H54 (cell line): ENCODE results near the gene CD3D.
"Not testable (repeated sequence)": the region's sequence is repeated elsewhere in the genome, so short reads cannot be mapped to it uniquely, and the experiment has no call there.

Experiments
- DNase-seq: peaks from one replicate; pipeline ENCODE4 v3.0.0; 2011; ENCODE audit warnings: low spot score, mixed read lengths; ENCODE audit not compliant: insufficient read length
- FAIRE-seq: peaks from 3 replicates; lab custom pipeline; 2011; peaks lifted over from hg19 to GRCh38; lab: Jason Lieb, UNC
- POLR2A ChIP-seq: IDR thresholded peaks from 2 replicates; pipeline ENCODE4 v1.6.1; 2011; ENCODE audit warnings: low read depth, mild to moderate bottlenecking, low read length

CD3D gene

DNA sequence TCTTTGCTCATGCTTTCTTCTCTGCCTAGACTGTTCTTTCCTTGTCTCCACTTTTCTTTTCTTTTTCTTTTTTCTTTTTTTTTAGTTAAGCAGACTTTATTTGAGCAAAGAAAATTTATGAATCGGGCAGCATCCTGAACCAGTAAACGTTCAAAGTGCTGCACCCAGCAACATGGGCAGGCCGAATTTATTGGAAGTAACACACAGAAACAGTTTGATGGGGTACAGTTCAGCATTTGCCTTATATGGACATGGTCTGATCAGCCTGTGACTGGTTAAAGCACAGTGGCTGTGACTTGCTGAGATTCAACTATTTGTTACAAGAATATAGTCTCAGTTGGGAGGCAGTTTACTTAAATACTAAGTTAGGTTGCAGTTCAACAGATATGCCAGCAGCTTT lies 22.0 kb downstream of the CD3D start:
- DNase-seq (no peak), FAIRE-seq (no peak)
- TF ChIP-seq POLR2A = no peak

- FAIRE-seq (no peak), DNase-seq (no peak)
- TF ChIP-seq POLR2A = no peak
Observed at GRCh38 chr11:118319337-118319707, 23.2 kb downstream of the CD3D start.

DNA sequence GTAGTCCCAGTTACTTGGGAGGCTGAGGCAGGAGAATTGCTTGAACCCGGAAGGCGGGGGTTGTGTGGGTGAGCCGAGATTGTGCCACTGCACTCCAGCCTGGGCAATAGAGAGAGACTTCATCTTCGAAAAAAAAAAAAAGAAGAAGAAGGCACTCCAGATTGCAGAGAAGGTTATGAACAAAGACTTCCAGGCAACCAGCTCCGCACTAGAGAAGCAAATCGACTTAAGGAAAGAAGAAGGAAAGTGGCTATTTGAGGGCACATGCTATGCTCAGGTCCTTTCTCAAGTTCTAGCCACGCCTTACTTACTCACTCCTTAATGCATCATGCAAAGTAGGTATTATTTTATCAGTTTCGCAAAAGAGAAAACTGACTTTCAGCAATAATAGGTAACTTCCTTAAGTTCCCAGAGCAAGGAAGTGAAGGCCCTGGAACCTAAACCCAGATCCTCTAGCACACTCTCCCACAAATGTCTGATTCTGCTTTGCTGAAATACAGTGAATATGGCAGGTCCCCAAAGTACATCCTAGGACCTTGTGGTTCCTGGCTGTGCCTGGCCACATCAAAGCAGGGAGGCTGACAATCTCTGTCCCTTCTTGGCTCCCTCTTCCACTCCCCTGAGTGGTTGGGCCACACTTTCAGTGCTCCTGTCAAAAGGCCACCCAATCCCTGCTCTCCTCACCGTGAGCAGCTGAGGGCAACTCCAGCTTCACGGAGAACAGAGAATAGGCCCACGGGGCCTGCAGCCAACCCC lies 23.7 kb downstream of the CD3D start:
- TF ChIP-seq POLR2A = no peak

DNA sequence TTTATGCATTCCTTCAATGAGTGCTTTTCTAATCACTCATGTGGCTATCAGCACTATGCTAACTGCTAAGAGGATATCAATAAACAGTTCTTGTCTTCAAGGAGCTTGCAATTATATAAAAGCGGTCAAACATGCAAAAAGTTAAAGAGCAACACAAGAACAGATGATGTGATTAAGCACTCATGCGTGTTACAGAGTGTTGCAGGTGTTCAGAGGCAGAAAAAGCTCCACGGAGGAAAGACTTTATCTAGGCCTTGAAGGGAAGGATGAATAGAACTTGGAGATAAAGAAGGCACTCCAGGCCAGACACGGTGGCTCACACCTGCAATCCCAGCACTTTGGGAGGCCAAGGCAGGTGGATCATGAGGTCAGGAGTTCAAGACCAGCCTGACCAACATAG lies 24.4 kb downstream of the CD3D start:
- TF ChIP-seq POLR2A = no peak
- FAIRE-seq (no peak), DNase-seq (no peak)

More for the DNA sequence above, 23.7 kb downstream of the CD3D start:
- no peak for DNase-seq
- FAIRE-seq = no peak

DNA sequence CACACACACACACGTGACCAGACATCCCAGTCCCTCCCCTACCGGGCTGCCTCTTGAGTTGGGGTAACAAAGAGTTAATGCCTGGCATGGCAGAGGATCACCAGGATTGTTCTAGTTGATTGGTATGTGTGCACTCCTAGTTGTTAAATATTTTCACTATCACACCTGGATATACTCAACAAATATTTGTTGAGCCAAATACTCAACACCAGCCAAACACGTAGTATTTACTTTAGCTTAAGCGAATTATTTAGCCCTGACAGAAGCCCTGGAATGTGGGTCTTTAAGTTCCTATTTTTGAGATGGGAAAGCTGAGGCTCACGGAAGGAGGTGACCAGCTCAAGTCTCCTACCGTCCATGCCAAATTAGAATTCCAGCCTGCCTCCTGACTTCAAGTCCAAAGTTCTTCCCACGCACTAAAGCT lies 27.5 kb downstream of the CD3D start:
- no peak for TF ChIP-seq POLR2A
- no peak for DNase-seq
- FAIRE-seq = no peak

GRCh38 chr11:118313242-118313641 lies 29.3 kb downstream of the CD3D start:
- TF ChIP-seq POLR2A = no peak
- no peak for DNase-seq
- FAIRE-seq = no peak

DNA sequence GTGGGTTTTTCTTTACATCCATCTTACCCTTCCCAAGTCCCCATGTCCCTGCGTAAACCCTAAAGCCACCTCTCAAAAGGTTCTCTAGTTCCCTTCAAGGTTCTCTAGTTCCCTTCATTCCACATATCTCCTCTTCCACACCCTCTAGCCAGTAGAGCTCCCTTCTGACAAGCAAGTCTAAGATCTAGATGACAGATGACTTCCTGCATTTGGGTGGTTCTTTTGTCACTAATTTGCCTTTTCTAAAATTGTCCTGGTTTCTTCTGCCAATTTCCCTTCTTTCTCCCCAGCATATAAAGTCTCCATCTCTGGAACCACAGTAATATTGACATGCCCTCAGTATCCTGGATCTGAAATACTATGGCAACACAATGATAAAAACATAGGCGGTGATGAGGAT lies 30.2 kb downstream of the CD3D start:
- DNase-seq (no peak), FAIRE-seq (no peak)
- no peak for TF ChIP-seq POLR2A

DNA sequence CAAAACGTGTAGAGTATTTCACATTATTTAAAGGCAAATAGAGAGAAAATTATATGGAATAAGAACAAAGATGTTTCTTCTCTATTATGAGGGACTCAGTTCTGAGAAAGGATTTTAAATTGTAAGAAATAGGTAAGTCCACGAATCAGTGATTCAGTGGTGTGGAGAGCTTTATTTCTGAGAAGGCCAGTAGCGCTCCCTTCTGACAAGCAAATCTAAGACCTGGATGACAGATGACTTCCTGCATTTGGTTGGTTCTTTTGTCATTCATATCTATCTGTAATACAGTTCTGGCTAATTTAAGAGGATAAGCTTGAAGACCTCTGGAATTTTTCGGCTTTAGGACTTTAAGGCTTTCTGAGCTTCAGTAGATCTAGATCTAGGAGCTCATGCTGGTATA lies 31.0 kb downstream of the CD3D start:
- no peak for FAIRE-seq
- TF ChIP-seq POLR2A = no peak
- DNase-seq = no peak

DNA sequence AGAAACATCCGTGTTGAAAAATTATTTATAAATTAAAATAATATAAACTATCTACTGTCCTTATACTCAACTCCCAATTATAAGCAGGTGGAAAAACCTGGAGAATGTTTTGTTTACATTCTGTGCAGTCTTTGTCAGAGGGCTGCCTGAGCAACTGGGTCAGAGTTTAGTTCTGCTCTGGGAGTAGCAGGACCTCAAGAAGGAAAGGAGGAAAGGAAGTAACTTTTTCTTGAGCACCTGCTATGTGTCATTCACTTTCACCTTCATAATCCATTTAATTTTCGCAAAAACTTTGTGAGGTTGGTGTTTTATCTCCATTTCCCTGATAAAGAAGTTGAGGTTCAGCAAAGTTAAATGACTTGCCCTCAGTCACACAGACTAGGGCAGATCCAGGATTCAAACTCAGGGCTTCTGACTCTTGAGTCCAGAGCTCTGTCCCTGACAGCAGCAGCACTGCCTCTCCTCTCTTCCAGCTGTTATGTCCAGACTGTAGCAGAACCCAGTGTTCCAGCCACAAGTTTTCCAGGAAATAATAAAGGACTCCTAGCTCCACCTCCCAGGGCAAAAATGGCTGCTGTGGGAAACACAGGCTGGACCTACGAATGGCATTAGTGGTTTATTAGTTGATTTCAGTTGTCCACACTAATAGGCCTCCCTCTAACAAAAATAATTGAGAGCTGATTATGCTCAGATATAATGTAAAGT lies 31.6 kb downstream of the CD3D start:
- no peak for TF ChIP-seq POLR2A
- FAIRE-seq (no peak), DNase-seq (no peak)

DNA sequence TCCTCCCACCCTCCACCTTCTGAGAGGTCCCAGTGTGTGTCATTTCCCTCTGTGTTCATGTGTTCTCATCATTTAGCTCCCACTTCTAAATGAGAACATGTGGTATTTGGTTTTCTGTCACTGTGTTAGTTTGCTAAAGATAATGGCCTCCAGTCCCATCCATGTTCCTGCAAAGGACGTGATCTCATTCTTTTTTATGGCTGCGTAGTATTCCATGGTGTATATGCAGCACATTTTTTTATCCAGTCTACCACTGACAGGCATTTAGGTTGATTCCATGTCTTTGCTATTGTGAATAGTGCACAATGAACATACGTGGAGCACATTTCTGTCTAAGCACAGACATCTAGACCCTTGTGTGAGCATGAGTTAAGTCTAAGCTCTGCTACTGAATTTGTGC lies 32.2 kb downstream of the CD3D start:
- DNase-seq (no peak), FAIRE-seq (no peak)
- no peak for TF ChIP-seq POLR2A

GRCh38 chr11:118308995-118309528 lies 33.4 kb downstream of the CD3D start:
- FAIRE-seq, DNase-seq: not testable (repeated sequence)

DNA sequence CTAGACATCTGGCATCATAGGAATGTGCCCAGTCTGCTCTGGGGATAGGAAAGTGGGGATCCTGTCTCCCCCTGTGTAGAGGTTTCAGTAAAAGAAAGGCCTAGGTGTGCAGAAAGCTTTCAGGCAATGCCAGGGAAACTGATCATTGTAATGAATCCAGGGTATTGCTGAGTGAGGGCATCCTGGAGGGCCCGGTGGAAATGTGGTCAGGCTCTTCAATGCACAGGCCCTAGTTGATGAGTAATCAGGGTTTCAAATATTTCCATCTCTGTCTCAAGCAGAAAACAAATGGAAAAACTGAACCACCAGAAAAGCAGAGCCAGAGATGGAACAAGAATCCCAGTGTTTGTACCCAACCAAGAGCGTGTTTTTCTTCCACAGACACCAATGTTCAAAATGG lies 35.9 kb downstream of the CD3D start:
- DNase-seq (no peak), FAIRE-seq (no peak)

GRCh38 chr11:118305726-118306125 lies 36.8 kb downstream of the CD3D start:
- no peak for DNase-seq
- TF ChIP-seq POLR2A = no peak

More for the DNA sequence above, 35.9 kb downstream of the CD3D start:
- no peak for TF ChIP-seq POLR2A

DNA sequence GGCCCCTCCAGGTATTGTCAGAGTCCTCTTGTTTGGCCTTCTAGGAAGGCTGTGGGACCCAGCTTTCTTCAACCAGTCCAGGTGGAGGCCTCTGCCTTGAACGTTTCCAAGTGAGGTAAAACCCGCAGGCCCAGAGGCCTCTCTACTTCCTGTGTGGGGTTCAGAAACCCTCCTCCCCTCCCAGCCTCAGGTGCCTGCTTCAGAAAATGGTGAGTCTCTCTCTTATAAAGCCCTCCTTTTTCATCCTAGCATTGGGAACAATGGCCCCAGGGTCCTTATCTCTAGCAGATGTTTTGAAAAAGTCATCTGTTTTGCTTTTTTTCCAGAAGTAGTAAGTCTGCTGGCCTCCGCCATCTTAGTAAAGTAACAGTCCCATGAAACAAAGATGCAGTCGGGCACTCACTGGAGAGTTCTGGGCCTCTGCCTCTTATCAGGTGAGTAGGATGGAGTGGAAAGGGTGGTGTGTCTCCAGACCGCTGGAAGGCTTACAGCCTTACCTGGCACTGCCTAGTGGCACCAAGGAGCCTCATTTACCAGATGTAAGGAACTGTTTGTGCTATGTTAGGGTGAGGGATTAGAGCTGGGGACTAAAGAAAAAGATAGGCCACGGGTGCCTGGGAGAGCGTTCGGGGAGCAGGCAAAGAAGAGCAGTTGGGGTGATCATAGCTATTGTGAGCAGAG lies 37.8 kb downstream of the CD3D start, which contains the start of gene CD3E:
CD3E (plus strand) TSS at position 163 of the 681 bp plus-strand sequence; CDS start at position 386, 223 bp downstream.
- FAIRE-seq (no peak), DNase-seq (no peak)
- no peak for TF ChIP-seq POLR2A

More at GRCh38 chr11:118305726-118306125, 36.8 kb downstream of the CD3D start:
- no peak for FAIRE-seq
